Breast epithelium (tissue), 3 donors: ENCODE measurements around the gene NSL1.

Experiments
- POLR2A ChIP-seq: fragments of 450-650 bp; IDR thresholded peaks from one replicate; pipeline ENCODE4 v1.6.1; 2016; ENCODE audit warnings: antibody characterized with exemption, mild to moderate bottlenecking, moderate library complexity
- POLR2AphosphoS5 ChIP-seq, 3 donors: sonication (generic); formaldehyde crosslinking; IDR thresholded peaks; one replicate each; pipeline ENCODE4 v1.6.1; 2017; ENCODE audit warnings: antibody characterized with exemption in 3 of 3

- TF ChIP-seq POLR2A (no peak), POLR2AphosphoS5 (IDR thresholded peaks at IDR 0.05) (no peak)
These were observed 92.4 kb downstream of the NSL1 start for GRCh38 chr1:212699104-212699624.
